ENCODE results near the gene ZNF664.

DNA sequence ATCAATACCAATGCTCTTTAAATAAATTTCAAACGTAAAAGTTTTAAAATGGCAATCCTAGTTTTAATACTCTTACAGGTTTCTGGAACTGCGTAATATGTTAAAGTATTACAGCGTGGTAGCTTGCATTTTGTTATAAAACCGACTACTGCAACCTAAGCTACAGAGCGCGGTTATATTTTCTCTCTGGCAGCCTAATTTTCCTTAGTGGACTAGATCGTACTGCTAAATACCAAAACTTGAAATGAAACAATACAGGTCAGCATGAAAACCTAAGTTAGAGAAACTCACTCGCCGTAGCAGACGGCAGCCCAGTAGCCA, 1.6 kb upstream of the ZNF664 start:
- TF ChIP-seq, protein P1, sequence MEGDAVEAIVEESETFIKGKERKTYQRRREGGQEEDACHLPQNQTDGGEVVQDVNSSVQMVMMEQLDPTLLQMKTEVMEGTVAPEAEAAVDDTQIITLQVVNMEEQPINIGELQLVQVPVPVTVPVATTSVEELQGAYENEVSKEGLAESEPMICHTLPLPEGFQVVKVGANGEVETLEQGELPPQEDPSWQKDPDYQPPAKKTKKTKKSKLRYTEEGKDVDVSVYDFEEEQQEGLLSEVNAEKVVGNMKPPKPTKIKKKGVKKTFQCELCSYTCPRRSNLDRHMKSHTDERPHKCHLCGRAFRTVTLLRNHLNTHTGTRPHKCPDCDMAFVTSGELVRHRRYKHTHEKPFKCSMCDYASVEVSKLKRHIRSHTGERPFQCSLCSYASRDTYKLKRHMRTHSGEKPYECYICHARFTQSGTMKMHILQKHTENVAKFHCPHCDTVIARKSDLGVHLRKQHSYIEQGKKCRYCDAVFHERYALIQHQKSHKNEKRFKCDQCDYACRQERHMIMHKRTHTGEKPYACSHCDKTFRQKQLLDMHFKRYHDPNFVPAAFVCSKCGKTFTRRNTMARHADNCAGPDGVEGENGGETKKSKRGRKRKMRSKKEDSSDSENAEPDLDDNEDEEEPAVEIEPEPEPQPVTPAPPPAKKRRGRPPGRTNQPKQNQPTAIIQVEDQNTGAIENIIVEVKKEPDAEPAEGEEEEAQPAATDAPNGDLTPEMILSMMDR (IDR thresholded peaks at IDR 0.05), result no peak
- TF ChIP-seq POLR2A (IDR thresholded peaks at IDR 0.05), result no peak
